Gastrocnemius medialis (tissue), 4 donors: ENCODE results near the gene CD300C.

ENCODE experiments used
- CTCF ChIP-seq, 5 experiments: fragments of 450-650 bp in 3 of 5; fragments of 200-600 bp in 2 of 5; sonication (generic) in 2 of 5; IDR thresholded peaks in 4 of 5; conservative IDR thresholded peaks in 1 of 5; 1 replicate in 4 of 5; 2 replicates in 1 of 5; pipeline ENCODE4 v1.5.1; 2016 to 2019; ENCODE audit warnings: antibody characterized with exemption in 5 of 5, mild to moderate bottlenecking in 3 of 5, moderate library complexity in 3 of 5
- POLR2A ChIP-seq, 2 donors: fragments of 450-650 bp; IDR thresholded peaks; one replicate each; pipeline ENCODE4 v1.6.1; 2017; ENCODE audit warnings: antibody characterized with exemption in 2 of 2, mild to moderate bottlenecking in 2 of 2, moderate library complexity in 2 of 2

- no peak for TF ChIP-seq POLR2A (IDR thresholded peaks at IDR 0.05)
- no peak for TF ChIP-seq CTCF (IDR thresholded peaks at IDR 0.05 in 4 of 5, conservative IDR thresholded peaks at IDR 0.05 in 1 of 5)
Measured at GRCh38 chr17:74502861-74503260, 43.1 kb downstream of the CD300C start.
